Endothelial cell (in vitro differentiated cells): Measurements from ENCODE around the gene LMX1A. TPM values are rescaled to one million over a fixed set of nuclear protein-coding genes. Genes with fewer than 3 reads are reported as not detected.

Source experiments
- DNase-seq: peaks from one replicate; pipeline ENCODE4 v3.0.0; 2021; ENCODE audit warnings: low spot score
- H3K27ac Mint-ChIP-seq: one replicate; pipeline ENCODE4 v1.8.0; 2021; ENCODE audit warnings: mixed read lengths, inconsistent platforms; ENCODE audit not compliant: unreplicated experiment
- H3K27me3 Mint-ChIP-seq: one replicate; pipeline ENCODE4 v1.8.0; 2021; ENCODE audit warnings: mild to moderate bottlenecking, moderate library complexity, mixed read lengths, inconsistent platforms; ENCODE audit not compliant: unreplicated experiment
- H3K36me3 Mint-ChIP-seq: one replicate; pipeline ENCODE4 v1.8.0; 2021; ENCODE audit warnings: mild to moderate bottlenecking, low read depth, mixed read lengths, inconsistent platforms; ENCODE audit not compliant: unreplicated experiment
- H3K4me1 Mint-ChIP-seq: one replicate; pipeline ENCODE4 v1.8.0; 2021; ENCODE audit warnings: mild to moderate bottlenecking, mixed read lengths, inconsistent platforms; ENCODE audit not compliant: unreplicated experiment
- H3K4me3 Mint-ChIP-seq: one replicate; pipeline ENCODE4 v1.8.0; 2021; ENCODE audit warnings: mild to moderate bottlenecking, mixed read lengths, inconsistent platforms; ENCODE audit not compliant: unreplicated experiment
- H3K9me3 Mint-ChIP-seq: one replicate; pipeline ENCODE4 v1.8.0; 2021; ENCODE audit warnings: mixed read lengths, inconsistent platforms; ENCODE audit not compliant: unreplicated experiment
- total RNA-seq: library from RNA; stranded (reverse); fragmentation: NEBNext Ultra II Directional; extraction: Animal tissue kit (Norgen Biotek cat#: 25700); gene quantifications from one replicate; pipeline ENCODE4 v1.2.1, GENCODE V29; 2021; ENCODE audit not compliant: unreplicated experiment
- TF ChIP-seq, protein P1 (sequence below): fragments of 200-600 bp; sonication (generic); IDR thresholded peaks from one replicate; pipeline ENCODE4 v1.5.0; 2021; ENCODE audit warnings: antibody characterized with exemption; ENCODE audit not compliant: unreplicated experiment

The LMX1A gene
- total RNA-seq, 1 donor from 2014 or later = not detected

- Mint-ChIP-seq H3K27me3 (peaks cover 2% of the 10 kb centered on the region), H3K36me3 (no peaks in the 10 kb centered on the region), H3K4me1 (no peaks in the 10 kb centered on the region), H3K4me3 (no peak overlapping the region), H3K9me3 (no peaks in the 10 kb centered on the region), H3K27ac (no peak overlapping the region)
- TF ChIP-seq, protein P1, sequence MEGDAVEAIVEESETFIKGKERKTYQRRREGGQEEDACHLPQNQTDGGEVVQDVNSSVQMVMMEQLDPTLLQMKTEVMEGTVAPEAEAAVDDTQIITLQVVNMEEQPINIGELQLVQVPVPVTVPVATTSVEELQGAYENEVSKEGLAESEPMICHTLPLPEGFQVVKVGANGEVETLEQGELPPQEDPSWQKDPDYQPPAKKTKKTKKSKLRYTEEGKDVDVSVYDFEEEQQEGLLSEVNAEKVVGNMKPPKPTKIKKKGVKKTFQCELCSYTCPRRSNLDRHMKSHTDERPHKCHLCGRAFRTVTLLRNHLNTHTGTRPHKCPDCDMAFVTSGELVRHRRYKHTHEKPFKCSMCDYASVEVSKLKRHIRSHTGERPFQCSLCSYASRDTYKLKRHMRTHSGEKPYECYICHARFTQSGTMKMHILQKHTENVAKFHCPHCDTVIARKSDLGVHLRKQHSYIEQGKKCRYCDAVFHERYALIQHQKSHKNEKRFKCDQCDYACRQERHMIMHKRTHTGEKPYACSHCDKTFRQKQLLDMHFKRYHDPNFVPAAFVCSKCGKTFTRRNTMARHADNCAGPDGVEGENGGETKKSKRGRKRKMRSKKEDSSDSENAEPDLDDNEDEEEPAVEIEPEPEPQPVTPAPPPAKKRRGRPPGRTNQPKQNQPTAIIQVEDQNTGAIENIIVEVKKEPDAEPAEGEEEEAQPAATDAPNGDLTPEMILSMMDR = no peak
- no peak for DNase-seq
Measured at GRCh38 chr1:165281207-165281901, 75.2 kb downstream of the LMX1A start.

DNA sequence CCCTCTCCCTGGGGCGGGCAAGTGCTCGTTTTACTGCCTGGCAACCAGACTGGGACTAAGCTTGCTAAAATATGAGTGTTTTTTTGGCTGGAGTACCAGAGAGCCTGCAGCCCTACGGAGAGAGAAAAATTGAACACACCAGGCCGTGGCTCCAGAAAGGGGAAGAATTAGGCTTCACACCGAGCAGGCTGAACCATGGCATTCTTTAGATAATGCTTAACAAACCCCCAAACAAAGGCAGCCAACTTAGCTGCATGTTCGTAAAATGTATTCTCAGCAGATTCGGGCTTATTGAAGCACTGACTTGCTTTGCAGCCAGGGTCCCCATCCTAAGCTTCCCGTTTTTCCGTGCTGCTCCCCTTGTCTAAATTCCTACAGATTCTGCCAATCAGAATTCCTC is 76.6 kb downstream of the LMX1A start:
- Mint-ChIP-seq H3K4me1 (peaks cover 7% of the 10 kb centered on the region), H3K9me3 (no peaks in the 10 kb centered on the region), H3K27me3 (peaks cover 2% of the 10 kb centered on the region), H3K36me3 (no peaks in the 10 kb centered on the region), H3K4me3 (no peak overlapping the region), H3K27ac (no peak overlapping the region)
- TF ChIP-seq, protein P1 = no peak
- DNase-seq = no peak

GRCh38 chr1:165276314-165276713 is 80.2 kb downstream of the LMX1A start:
- no peaks in the 10 kb centered on the region for H3K36me3 Mint-ChIP-seq
- no peaks in the 10 kb centered on the region for H3K9me3 Mint-ChIP-seq
- no peak overlapping the region for H3K4me3 Mint-ChIP-seq
- H3K27me3 Mint-ChIP-seq = peaks cover 2% of the 10 kb centered on the region
- no peak for DNase-seq
- TF ChIP-seq, protein P1 = no peak
- H3K27ac Mint-ChIP-seq = no peak overlapping the region
- H3K4me1 Mint-ChIP-seq = peaks cover 7% of the 10 kb centered on the region

DNA sequence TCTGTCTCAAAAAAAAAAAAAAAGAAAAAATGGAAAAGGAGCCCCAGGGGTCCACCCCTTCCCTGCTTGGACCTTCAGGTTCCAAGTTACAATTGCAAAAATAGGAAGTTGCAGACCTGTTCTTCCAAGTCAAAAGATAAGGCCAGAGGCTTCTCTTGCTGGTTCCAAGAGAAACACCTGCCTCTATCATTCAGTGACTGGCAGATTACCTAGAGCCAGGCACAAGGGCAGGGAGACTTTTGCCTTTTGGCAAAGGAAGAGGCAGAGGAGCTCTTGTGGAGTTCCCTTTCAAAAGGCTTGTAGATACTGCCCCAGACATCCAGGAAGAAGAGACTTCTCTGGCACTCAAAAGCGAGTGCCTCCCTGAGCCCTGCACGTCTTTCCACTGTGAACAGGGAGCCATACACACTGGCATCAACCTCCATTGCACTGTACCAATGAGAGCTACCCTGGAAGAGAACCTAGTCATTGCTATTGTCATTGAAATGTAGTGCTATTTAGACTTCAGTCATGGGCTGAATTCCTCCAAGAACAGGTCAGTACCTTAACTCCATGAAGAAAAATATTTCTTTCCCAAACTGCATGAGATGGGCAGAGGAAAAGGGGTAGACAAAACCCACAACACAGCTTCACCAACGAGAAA is 91.2 kb downstream of the LMX1A start:
- Mint-ChIP-seq H3K4me1 (peaks cover 4% of the 10 kb centered on the region), H3K36me3 (no peaks in the 10 kb centered on the region), H3K27ac (no peak overlapping the region), H3K9me3 (no peaks in the 10 kb centered on the region), H3K27me3 (no peaks in the 10 kb centered on the region), H3K4me3 (no peak overlapping the region)
- TF ChIP-seq, protein P1 = no peak
- no peak for DNase-seq

GRCh38 chr1:165259706-165260428 is 96.6 kb downstream of the LMX1A start:
- no peak overlapping the region for H3K27ac Mint-ChIP-seq
- H3K4me3 Mint-ChIP-seq = no peak overlapping the region

More at GRCh38 chr1:165259706-165260428, 96.6 kb downstream of the LMX1A start:
- TF ChIP-seq, protein P1 = no peak
- H3K4me1 Mint-ChIP-seq = no peaks in the 10 kb centered on the region
- H3K9me3 Mint-ChIP-seq = no peaks in the 10 kb centered on the region
- H3K27me3 Mint-ChIP-seq = peaks cover 1% of the 10 kb centered on the region
- H3K36me3 Mint-ChIP-seq = no peaks in the 10 kb centered on the region
- DNase-seq = no peak
